Vein endothelial cell (primary cell): ENCODE results near the gene OR14A2. TPM values are rescaled to one million over a fixed set of nuclear protein-coding genes. Genes with fewer than 3 reads are reported as not detected.

Experiments
- total RNA-seq: library from RNA; depleted of rRNA; stranded (reverse); fragments of >200 nt; gene quantifications from 2 replicates; pipeline ENCODE4 v1.2.3, GENCODE V29; 2012

Gene OR14A2
- total RNA-seq = not detected in 2 replicates

GRCh38 chr1:247748041-247748440 lies at the start of gene OR14A2:
Gene OR14A2 (minus strand): TSS chr1:247748141.

GRCh38 chr1:247760456-247760855 lies 12.5 kb upstream of the OR14A2 start, which contains the start of gene OR1C1:
Gene OR1C1 (minus strand): TSS chr1:247760556. CDS start chr1:247758406, 2,150 bp downstream.

GRCh38 chr1:247738315-247738714 lies 9.6 kb downstream of the OR14A2 start, which contains the start of gene OR14K1:
Gene OR14K1 (plus strand): TSS chr1:247738615. CDS start chr1:247738615, 0 bp downstream.

GRCh38 chr1:247716546-247716945 lies 31.4 kb downstream of the OR14A2 start, which contains the start of gene OR6F1:
Gene OR6F1 (minus strand): TSS chr1:247716646. CDS start chr1:247712755, 3,891 bp downstream.

GRCh38 chr1:247679639-247680038 lies 68.3 kb downstream of the OR14A2 start, which contains the start of gene OR13G1:
Gene OR13G1 (minus strand): TSS chr1:247679739. CDS start chr1:247673041, 6,698 bp downstream.

Other genes with a start within 250 kb of the OR14A2 start
- not detected in 2 replicates for gene OR2C3, start 211.7 kb downstream of the OR14A2 start, total RNA-seq
- gene GCSAML, start 199.0 kb downstream of the OR14A2 start, total RNA-seq = not detected in 2 replicates
- gene OR2G2, start 159.8 kb downstream of the OR14A2 start, total RNA-seq = not detected in 2 replicates
- gene OR2G3, start 142.6 kb downstream of the OR14A2 start, total RNA-seq = not detected in 2 replicates
- not detected in 2 replicates for gene OR13G1, start 68.4 kb downstream of the OR14A2 start, total RNA-seq
- not detected in 2 replicates for gene OR6F1, start 31.5 kb downstream of the OR14A2 start, total RNA-seq
- gene OR14K1, start 9.5 kb downstream of the OR14A2 start, total RNA-seq = not detected in 2 replicates
- gene OR1C1, start 12.4 kb upstream of the OR14A2 start, total RNA-seq = not detected in 2 replicates
- not detected in 2 replicates for gene OR14A16, start 76.0 kb upstream of the OR14A2 start, total RNA-seq
- not detected in 2 replicates for gene OR11L1, start 93.8 kb upstream of the OR14A2 start, total RNA-seq
- 0.19 and 0.33 TPM in 2 replicates for gene TRIM58, start 109.0 kb upstream of the OR14A2 start, total RNA-seq
- gene OR2W3, start 147.4 kb upstream of the OR14A2 start, total RNA-seq = 0.33 TPM in 1 of 2 replicates, not detected in the other
- not detected in 2 replicates for gene OR2T8, start 172.1 kb upstream of the OR14A2 start, total RNA-seq
- gene OR2AJ1, start 176.7 kb upstream of the OR14A2 start, total RNA-seq = not detected in 2 replicates
- not detected in 2 replicates for gene OR2L8, start 200.7 kb upstream of the OR14A2 start, total RNA-seq
- 0.19 TPM in 1 of 2 replicates, not detected in the other for gene OR2AK2, start 217.1 kb upstream of the OR14A2 start, total RNA-seq